Uterus (tissue), 2 donors: ENCODE results near the gene ACVR1.

ENCODE experiments used
- POLR2A ChIP-seq, 2 donors: fragments of 450-650 bp; IDR thresholded peaks; one replicate each; pipeline ENCODE4 v1.6.1; 2016; ENCODE audit warnings: antibody characterized with exemption in 2 of 2, mild to moderate bottlenecking in 1 of 2, moderate library complexity in 1 of 2
- TF ChIP-seq, protein P1 (sequence below), 4 experiments: fragments of 200-600 bp in 2 of 4; fragments of 450-650 bp in 2 of 4; sonication (generic) in 2 of 4; IDR thresholded peaks; one replicate each; pipeline ENCODE4 v1.5.1; 2016 to 2019; ENCODE audit warnings: antibody characterized with exemption in 4 of 4, mild to moderate bottlenecking in 2 of 4, moderate library complexity in 1 of 4

- TF ChIP-seq POLR2A (IDR thresholded peaks at IDR 0.05): no peak
- TF ChIP-seq, protein P1, sequence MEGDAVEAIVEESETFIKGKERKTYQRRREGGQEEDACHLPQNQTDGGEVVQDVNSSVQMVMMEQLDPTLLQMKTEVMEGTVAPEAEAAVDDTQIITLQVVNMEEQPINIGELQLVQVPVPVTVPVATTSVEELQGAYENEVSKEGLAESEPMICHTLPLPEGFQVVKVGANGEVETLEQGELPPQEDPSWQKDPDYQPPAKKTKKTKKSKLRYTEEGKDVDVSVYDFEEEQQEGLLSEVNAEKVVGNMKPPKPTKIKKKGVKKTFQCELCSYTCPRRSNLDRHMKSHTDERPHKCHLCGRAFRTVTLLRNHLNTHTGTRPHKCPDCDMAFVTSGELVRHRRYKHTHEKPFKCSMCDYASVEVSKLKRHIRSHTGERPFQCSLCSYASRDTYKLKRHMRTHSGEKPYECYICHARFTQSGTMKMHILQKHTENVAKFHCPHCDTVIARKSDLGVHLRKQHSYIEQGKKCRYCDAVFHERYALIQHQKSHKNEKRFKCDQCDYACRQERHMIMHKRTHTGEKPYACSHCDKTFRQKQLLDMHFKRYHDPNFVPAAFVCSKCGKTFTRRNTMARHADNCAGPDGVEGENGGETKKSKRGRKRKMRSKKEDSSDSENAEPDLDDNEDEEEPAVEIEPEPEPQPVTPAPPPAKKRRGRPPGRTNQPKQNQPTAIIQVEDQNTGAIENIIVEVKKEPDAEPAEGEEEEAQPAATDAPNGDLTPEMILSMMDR (IDR thresholded peaks at IDR 0.05): no peak
Observed at GRCh38 chr2:157925071-157925470, 48.9 kb upstream of the ACVR1 start.
